Measurements from ENCODE around the gene SNCAIP.
"Not testable (repeated sequence)": the region's sequence is repeated elsewhere in the genome, so short reads cannot be mapped to it uniquely, and the experiment has no call there.

The SNCAIP gene

GRCh38 chr5:122363623-122364022 is 51.6 kb downstream of the SNCAIP start:
- Mint-ChIP-seq H3K4me3 (no peak overlapping the region), H3K9me3 (ENCODE audit: low read depth) (no peaks in the 10 kb centered on the region), H3K27ac (no peak overlapping the region), H3K36me3 (no peaks in the 10 kb centered on the region), H3K27me3 (no peaks in the 10 kb centered on the region), H3K4me1 (ENCODE audit: low read depth) (no peaks in the 10 kb centered on the region)

- H3K4me3 Mint-ChIP-seq, result no peak overlapping the region
Measured at GRCh38 chr5:122366501-122366900, 54.5 kb downstream of the SNCAIP start.

GRCh38 chr5:122367456-122367855 is 55.4 kb downstream of the SNCAIP start:
- Mint-ChIP-seq H3K27me3 (no peaks in the 10 kb centered on the region), H3K4me1 (ENCODE audit: low read depth) (no peaks in the 10 kb centered on the region), H3K4me3 (no peak overlapping the region), H3K9me3 (ENCODE audit: low read depth) (no peaks in the 10 kb centered on the region), H3K36me3 (no peaks in the 10 kb centered on the region), H3K27ac (no peak overlapping the region)

More at GRCh38 chr5:122366501-122366900, 54.5 kb downstream of the SNCAIP start:
- Mint-ChIP-seq H3K36me3 (no peaks in the 10 kb centered on the region), H3K27me3 (no peaks in the 10 kb centered on the region), H3K27ac (no peak overlapping the region), H3K4me1 (ENCODE audit: low read depth) (no peaks in the 10 kb centered on the region), H3K9me3 (ENCODE audit: low read depth) (no peaks in the 10 kb centered on the region)

- Mint-ChIP-seq H3K27ac (no peak overlapping the region), H3K4me3 (no peak overlapping the region), H3K4me1 (ENCODE audit: low read depth) (no peaks in the 10 kb centered on the region), H3K36me3 (no peaks in the 10 kb centered on the region), H3K9me3 (ENCODE audit: low read depth) (no peaks in the 10 kb centered on the region), H3K27me3 (no peaks in the 10 kb centered on the region)
Measured at GRCh38 chr5:122368510-122369251, 56.6 kb downstream of the SNCAIP start.

GRCh38 chr5:122369253-122369815 is 57.3 kb downstream of the SNCAIP start:
- H3K9me3 Mint-ChIP-seq (ENCODE audit: low read depth), result no peaks in the 10 kb centered on the region
- no peak overlapping the region for H3K4me3 Mint-ChIP-seq
- H3K27ac Mint-ChIP-seq, result no peak overlapping the region
- H3K4me1 Mint-ChIP-seq (ENCODE audit: low read depth), result no peaks in the 10 kb centered on the region
- H3K36me3 Mint-ChIP-seq, result no peaks in the 10 kb centered on the region
- no peaks in the 10 kb centered on the region for H3K27me3 Mint-ChIP-seq

GRCh38 chr5:122371511-122372151 is 59.6 kb downstream of the SNCAIP start:
- no peak overlapping the region for H3K4me3 Mint-ChIP-seq
- no peaks in the 10 kb centered on the region for H3K36me3 Mint-ChIP-seq
- H3K27ac Mint-ChIP-seq, result no peak overlapping the region

GRCh38 chr5:122374110-122374509 is 62.1 kb downstream of the SNCAIP start:
- peaks cover 3% of the 10 kb centered on the region for H3K9me3 Mint-ChIP-seq (ENCODE audit: low read depth)
- no peaks in the 10 kb centered on the region for H3K36me3 Mint-ChIP-seq
- no peak overlapping the region for H3K27ac Mint-ChIP-seq
- no peak overlapping the region for H3K4me3 Mint-ChIP-seq
- H3K27me3 Mint-ChIP-seq, result no peaks in the 10 kb centered on the region
- H3K4me1 Mint-ChIP-seq (ENCODE audit: low read depth), result no peaks in the 10 kb centered on the region

More at GRCh38 chr5:122371511-122372151, 59.6 kb downstream of the SNCAIP start:
- Mint-ChIP-seq H3K9me3 (ENCODE audit: low read depth) (no peaks in the 10 kb centered on the region), H3K27me3 (no peaks in the 10 kb centered on the region), H3K4me1 (ENCODE audit: low read depth) (no peaks in the 10 kb centered on the region)

- Mint-ChIP-seq H3K4me3 (no peak overlapping the region), H3K9me3 (ENCODE audit: low read depth) (peaks cover 3% of the 10 kb centered on the region), H3K27ac (no peak overlapping the region), H3K36me3 (no peaks in the 10 kb centered on the region), H3K27me3 (no peaks in the 10 kb centered on the region), H3K4me1 (ENCODE audit: low read depth) (no peaks in the 10 kb centered on the region)
Measured at GRCh38 chr5:122375801-122376200, 63.8 kb downstream of the SNCAIP start.

GRCh38 chr5:122376250-122376649 is 64.2 kb downstream of the SNCAIP start:
- Mint-ChIP-seq H3K4me1 (ENCODE audit: low read depth) (no peaks in the 10 kb centered on the region), H3K27me3 (no peaks in the 10 kb centered on the region), H3K36me3 (no peaks in the 10 kb centered on the region), H3K4me3 (no peak overlapping the region), H3K27ac (no peak overlapping the region), H3K9me3 (ENCODE audit: low read depth) (peaks cover 3% of the 10 kb centered on the region)

- H3K36me3 Mint-ChIP-seq, result no peaks in the 10 kb centered on the region
- no peaks in the 10 kb centered on the region for H3K27me3 Mint-ChIP-seq
- no peak overlapping the region for H3K4me3 Mint-ChIP-seq
- peaks cover 3% of the 10 kb centered on the region for H3K9me3 Mint-ChIP-seq (ENCODE audit: low read depth)
- no peaks in the 10 kb centered on the region for H3K4me1 Mint-ChIP-seq (ENCODE audit: low read depth)
- H3K27ac Mint-ChIP-seq, result no peak overlapping the region
Measured at GRCh38 chr5:122377026-122377425, 65.0 kb downstream of the SNCAIP start.

- H3K27me3 Mint-ChIP-seq; H3K9me3 Mint-ChIP-seq (ENCODE audit: low read depth); H3K4me1 Mint-ChIP-seq (ENCODE audit: low read depth); H3K4me3 Mint-ChIP-seq; H3K36me3 Mint-ChIP-seq; H3K27ac Mint-ChIP-seq: not testable (repeated sequence)
Measured at GRCh38 chr5:122382938-122383337, 70.9 kb downstream of the SNCAIP start.

- H3K9me3 Mint-ChIP-seq (ENCODE audit: low read depth), result no peaks in the 10 kb centered on the region
- no peak overlapping the region for H3K27ac Mint-ChIP-seq
- no peaks in the 10 kb centered on the region for H3K36me3 Mint-ChIP-seq
- H3K4me3 Mint-ChIP-seq, result no peak overlapping the region
- no peaks in the 10 kb centered on the region for H3K4me1 Mint-ChIP-seq (ENCODE audit: low read depth)
- no peaks in the 10 kb centered on the region for H3K27me3 Mint-ChIP-seq
Measured at GRCh38 chr5:122384739-122385235, 72.8 kb downstream of the SNCAIP start.

GRCh38 chr5:122385286-122385685 is 73.2 kb downstream of the SNCAIP start:
- H3K36me3 Mint-ChIP-seq, result no peaks in the 10 kb centered on the region

GRCh38 chr5:122385808-122386207 is 73.8 kb downstream of the SNCAIP start:
- Mint-ChIP-seq H3K36me3 (no peaks in the 10 kb centered on the region), H3K4me1 (ENCODE audit: low read depth) (no peaks in the 10 kb centered on the region), H3K27ac (no peak overlapping the region), H3K9me3 (ENCODE audit: low read depth) (no peaks in the 10 kb centered on the region), H3K4me3 (no peak overlapping the region), H3K27me3 (no peaks in the 10 kb centered on the region)

More at GRCh38 chr5:122385286-122385685, 73.2 kb downstream of the SNCAIP start:
- Mint-ChIP-seq H3K27ac (no peak overlapping the region), H3K9me3 (ENCODE audit: low read depth) (no peaks in the 10 kb centered on the region), H3K4me3 (no peak overlapping the region), H3K27me3 (no peaks in the 10 kb centered on the region), H3K4me1 (ENCODE audit: low read depth) (no peaks in the 10 kb centered on the region)

GRCh38 chr5:122390154-122390553 is 78.1 kb downstream of the SNCAIP start:
- peaks cover 3% of the 10 kb centered on the region for H3K9me3 Mint-ChIP-seq (ENCODE audit: low read depth)
- no peak overlapping the region for H3K27ac Mint-ChIP-seq
- H3K4me1 Mint-ChIP-seq (ENCODE audit: low read depth), result no peaks in the 10 kb centered on the region
- no peaks in the 10 kb centered on the region for H3K36me3 Mint-ChIP-seq
- H3K27me3 Mint-ChIP-seq, result no peaks in the 10 kb centered on the region
- H3K4me3 Mint-ChIP-seq, result no peak overlapping the region

Data from activated naive CD8-positive, alpha-beta T cell (primary cell).